HFF-Myc (cell line): ENCODE data around the gene PPP2CA.

ENCODE experiments used
- DNase-seq: peaks from one replicate; pipeline ENCODE4 v3.0.0-alpha.2; 2011; ENCODE audit warnings: low read depth; ENCODE audit errors: extremely low read depth
- H3K4me3 ChIP-seq: replicated peaks from 2 replicates; pipeline ENCODE4 v1.5.1; 2011; ENCODE audit warnings: low read depth, mild to moderate bottlenecking, control low read depth, low read length
- CTCF ChIP-seq: IDR thresholded peaks from 2 replicates; pipeline ENCODE4 v1.5.1; 2012; ENCODE audit warnings: mild to moderate bottlenecking, low read depth, low read length, control low read depth; ENCODE audit errors: missing control alignments

The PPP2CA gene

GRCh38 chr5:134188092-134188491, 37.8 kb downstream of the PPP2CA start:
- no peak overlapping the region for H3K4me3 ChIP-seq
- no peak for DNase-seq
- no peak for TF ChIP-seq CTCF

GRCh38 chr5:134184155-134185135, 41.4 kb downstream of the PPP2CA start:
- no peak overlapping the region for H3K4me3 ChIP-seq
- peak; percentile 95 for TF ChIP-seq CTCF
- peak; percentile 32 for DNase-seq

GRCh38 chr5:134183481-134183880, 42.4 kb downstream of the PPP2CA start:
- no peak for TF ChIP-seq CTCF
- no peak for DNase-seq
- H3K4me3 ChIP-seq = no peak overlapping the region

- no peak for DNase-seq
- H3K4me3 ChIP-seq = peak overlapping the region; percentile 97
- no peak for TF ChIP-seq CTCF
Observed at GRCh38 chr5:134178096-134178419, 47.8 kb downstream of the PPP2CA start.

- peak overlapping the region; percentile 97 for H3K4me3 ChIP-seq
- no peak for DNase-seq
Observed at GRCh38 chr5:134177369-134178095, 48.3 kb downstream of the PPP2CA start.

More at GRCh38 chr5:134177369-134178095, 48.3 kb downstream of the PPP2CA start:
- no peak for TF ChIP-seq CTCF
